K562 (cell line): ENCODE measurements around the gene G2E3. TPM values are rescaled to one million over a fixed set of nuclear protein-coding genes. Genes with fewer than 3 reads are reported as not detected.
A peak's percentile ranks its signal among the peaks of the same experiment; 100 is the strongest.

Source experiments
- BCLAF1 ChIP-seq, 2 experiments: fragments of 450-650 bp in 1 of 2; IDR thresholded peaks; 2 replicates each; pipeline ENCODE4 v1.6.1; 2011 to 2017; ENCODE audit warnings: low read depth in 2 of 2, antibody characterized with exemption in 1 of 2, borderline replicate concordance in 1 of 2, low read length in 1 of 2, mild to moderate bottlenecking in 1 of 2, mixed read lengths in 1 of 2; ENCODE audit not compliant: control insufficient read depth in 1 of 2
- CBX1 ChIP-seq: sonication (generic); IDR thresholded peaks from 2 replicates; pipeline ENCODE4 v1.6.1; 2016; ENCODE audit warnings: antibody characterized with exemption, low read depth, mild to moderate bottlenecking
- ETV1 ChIP-seq: fragments of 450-650 bp; conservative IDR thresholded peaks from 2 replicates; pipeline ENCODE4 v1.6.1; 2016; ENCODE audit warnings: missing genetic modification characterization, control low read depth, low read depth, missing compliant biosample characterization
- FOXK1 ChIP-seq: sonication (generic); formaldehyde crosslinking; IDR thresholded peaks from 2 replicates; pipeline ENCODE4 v1.8.0; 2022; ENCODE audit warnings: missing genetic modification reagents, mild to moderate bottlenecking, borderline replicate concordance
- JUN ChIP-seq, 2 experiments: sonication (generic) in 1 of 2; formaldehyde crosslinking in 1 of 2; IDR thresholded peaks; 2 replicates each; pipeline versions ENCODE4 v1.6.1 to v1.8.0; 2012 to 2022; ENCODE audit warnings: borderline replicate concordance in 2 of 2, mild to moderate bottlenecking in 2 of 2, improper control_type of control experiment in 1 of 2, low read depth in 1 of 2, low read length in 1 of 2, missing genetic modification reagents in 1 of 2
- LCOR ChIP-seq: sonication (generic); formaldehyde crosslinking; IDR thresholded peaks from 2 replicates; pipeline ENCODE4 v1.8.0; 2022; ENCODE audit warnings: mild to moderate bottlenecking, missing genetic modification reagents
- RB1 ChIP-seq: fragments of 450-650 bp; IDR thresholded peaks from 2 replicates; pipeline ENCODE4 v1.6.1; 2017; ENCODE audit warnings: low read depth, mild to moderate bottlenecking
- RBM22 ChIP-seq: fragments of 200-400 bp; formaldehyde crosslinking; IDR thresholded peaks from 2 replicates; pipeline ENCODE4 v1.6.1; 2018; ENCODE audit warnings: low read length, low read depth; ENCODE audit not compliant: poor library complexity, severe bottlenecking
- SUPT5H ChIP-seq: fragments of 450-650 bp; IDR thresholded peaks from 2 replicates; pipeline ENCODE4 v1.6.1; 2016
- XRCC5 ChIP-seq: fragments of 200-400 bp; formaldehyde crosslinking; IDR thresholded peaks from 2 replicates; pipeline ENCODE4 v1.6.1; 2017; ENCODE audit warnings: low read depth, mild to moderate bottlenecking, low read length
- ZBED1 ChIP-seq: IDR thresholded peaks from 2 replicates; pipeline ENCODE4 v1.6.1; 2014
- ZBTB40 ChIP-seq, 2 experiments: fragments of 450-650 bp in 1 of 2; sonication (generic) in 1 of 2; formaldehyde crosslinking in 1 of 2; IDR thresholded peaks; 2 replicates each; pipeline versions ENCODE4 v1.7.1 to v1.9.0; 2016 to 2022; ENCODE audit warnings: inconsistent platforms in 1 of 2, mild to moderate bottlenecking in 1 of 2, missing genetic modification reagents in 1 of 2
- polyA plus RNA-seq, 8 experiments: library from polyadenylated mRNA; depleted of rRNA in 4 of 8; stranded (reverse) in 5 of 8; unstranded in 3 of 8; fragments of >200 nt; fragmentation: Nextera tagmentation in 2 of 8; fragmentation: Illumina TruSeq in 1 of 8; extraction: Ambion mirVana in 2 of 8; extraction: Trizol in 1 of 8; gene quantifications; 2 replicates each; pipeline versions ENCODE4 v1.2.1 to v1.2.3, GENCODE V29; 2011 to 2014; ENCODE audit warnings: inconsistent platforms in 1 of 8, missing spikeins in 1 of 8
- total RNA-seq, 7 experiments: library from RNA; depleted of rRNA in 6 of 7; stranded (reverse); fragments of >200 nt in 6 of 7; fragmentation: Illumina TruSeq in 2 of 7; extraction: Trizol in 2 of 7; gene quantifications; 2 replicates each; pipeline versions ENCODE4 v1.2.1 to v1.2.3, GENCODE V29; 2011 to 2021; ENCODE audit warnings: low replicate concordance in 1 of 7

The G2E3 gene
- total and polyA plus RNA-seq, 9 of the 15 experiments (the other 6 are each of a cell fraction or from before 2014, with no cell fraction given): 9.8 to 53.5 (median 24.7) TPM

- TF ChIP-seq ZBTB40 (IDR thresholded peaks at IDR 0.05): peak; percentile 89
- TF ChIP-seq ZBTB40 (CRISPR knock-in tag; IDR thresholded peaks at IDR 0.05): no peak
- peak; percentile 54; the same call in 1 of the 2 replicates for TF ChIP-seq JUN (IDR thresholded peaks at IDR 0.05; ENCODE audit: borderline replicate concordance, low read depth, low read length)
- TF ChIP-seq JUN (CRISPR knock-in tag; IDR thresholded peaks at IDR 0.05; ENCODE audit: borderline replicate concordance): no peak
- TF ChIP-seq RB1: peak; percentile 33; the same call in 1 of the 2 replicates
- TF ChIP-seq RBM22: peak; percentile 55
- TF ChIP-seq CBX1: peak; percentile 79; the same call in 1 of the 2 replicates
- TF ChIP-seq ZBED1: no peak
- TF ChIP-seq XRCC5: 0 out of 2 replicates have a peak, but pooled peaks have one; percentile 32
- peak; percentile 96 for TF ChIP-seq SUPT5H
- TF ChIP-seq FOXK1 (CRISPR knock-in tag): 0 out of 2 replicates have a peak, but pooled peaks have one; percentile 45
- TF ChIP-seq BCLAF1 (IDR thresholded peaks at IDR 0.05; ENCODE audit: borderline replicate concordance in 1 of 2, control insufficient read depth in 1 of 2, low read depth in 2 of 2, low read length in 1 of 2): no peak
- peak; percentile 82; the same call in 1 of the 2 replicates for TF ChIP-seq LCOR
- TF ChIP-seq ETV1 (tag): peak; percentile 97
These were observed 63.2 kb downstream of the G2E3 start, which contains the start of gene SCFD1 (continued) for GRCh38 chr14:30621940-30622830.
